NAMALWA (cell line): ENCODE data around the gene FKTN.
A peak's percentile ranks its signal among the peaks of the same experiment; 100 is the strongest.

ENCODE experiments used
- DNase-seq: peaks from one replicate; pipeline ENCODE4 v3.0.0-alpha.2; 2015; ENCODE audit warnings: low spot score

Gene FKTN

DNA sequence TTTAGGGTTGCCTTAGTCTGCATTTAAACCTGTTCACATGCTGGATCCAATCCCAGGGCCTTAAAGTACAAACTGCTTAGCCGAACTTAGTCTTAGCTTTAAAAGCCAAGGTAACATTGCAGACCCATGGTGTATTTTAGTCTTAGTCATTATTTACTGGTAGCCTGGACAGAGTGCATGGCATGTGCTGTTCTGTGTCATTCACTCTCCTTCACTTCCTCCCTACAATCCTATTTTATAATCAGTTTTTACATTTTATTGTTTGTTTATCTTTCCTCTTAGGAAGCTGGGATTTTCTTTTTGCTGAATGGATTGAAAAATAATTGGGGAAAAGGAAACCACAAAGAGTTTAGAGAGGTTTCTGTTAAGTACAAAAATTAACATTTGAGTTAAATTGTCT, 74.9 kb downstream of the FKTN start:
- DNase-seq, result no peak

DNA sequence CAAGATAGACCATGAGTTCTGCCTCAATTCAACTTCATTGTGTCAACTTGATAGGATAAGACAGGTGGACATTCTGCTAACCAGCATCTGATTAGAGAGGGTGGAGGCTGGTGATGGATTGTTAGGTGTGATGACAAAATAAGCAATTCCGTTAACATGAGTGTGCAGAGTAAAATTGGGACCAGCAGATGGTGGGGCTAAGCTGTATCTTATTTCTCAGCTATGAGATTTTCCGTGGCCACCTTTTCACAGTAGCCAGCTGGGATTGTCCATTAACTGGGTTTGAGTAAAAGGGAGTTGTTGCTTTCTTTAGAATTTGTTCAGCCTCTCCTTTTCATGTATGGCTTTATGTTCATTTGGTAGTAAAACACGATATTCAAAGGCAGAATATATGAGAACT, 75.5 kb downstream of the FKTN start:
- no peak for DNase-seq

DNA sequence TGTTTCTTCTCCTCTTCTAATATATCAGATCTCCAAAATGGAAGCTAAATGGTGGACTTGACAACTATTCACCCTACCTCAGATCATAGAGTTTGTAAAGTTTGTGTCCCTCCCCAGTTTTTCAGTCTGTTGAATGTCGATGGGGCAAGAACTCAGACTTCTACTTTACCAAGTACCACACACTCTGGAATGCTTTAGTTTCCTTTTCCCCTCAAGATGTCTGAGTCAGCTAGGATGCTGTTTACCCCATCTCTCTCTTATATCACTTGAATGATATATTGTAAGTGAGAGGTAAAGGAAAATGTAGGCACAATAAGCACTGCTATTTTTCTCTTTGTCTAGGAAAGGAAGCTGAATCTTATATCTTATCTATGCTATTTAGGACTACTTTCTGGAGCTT, 78.4 kb downstream of the FKTN start:
- DNase-seq, result no peak

DNA sequence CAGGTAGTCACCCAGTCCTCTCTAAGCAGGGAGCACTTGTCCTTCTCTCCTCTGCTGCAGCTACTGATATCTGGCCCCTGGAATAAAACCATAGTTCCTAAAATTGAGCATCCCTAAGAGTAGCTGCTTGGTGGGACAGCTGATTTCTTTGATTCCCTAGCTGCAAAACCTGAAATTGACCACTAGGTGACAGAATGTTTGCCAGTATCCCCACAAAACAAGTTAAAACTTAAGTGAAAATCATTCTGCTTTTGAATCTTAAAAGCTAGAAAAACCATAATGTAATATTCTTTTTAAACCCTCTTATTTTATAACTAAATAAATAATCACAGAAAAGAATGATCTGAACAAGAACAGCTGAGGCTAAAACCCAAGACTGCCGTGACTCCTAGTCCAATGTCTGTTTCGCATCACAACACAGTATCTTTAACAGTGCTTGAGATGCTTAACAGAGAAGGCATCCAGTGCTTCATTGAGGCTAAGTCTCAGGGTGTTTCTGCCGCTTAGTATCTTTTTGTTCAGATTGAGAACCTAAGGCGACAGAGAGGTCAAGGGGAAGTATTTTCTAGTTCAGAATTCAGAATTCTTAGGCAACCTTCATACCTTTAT, 80.0 kb downstream of the FKTN start:
- peak; percentile 21 for DNase-seq

DNA sequence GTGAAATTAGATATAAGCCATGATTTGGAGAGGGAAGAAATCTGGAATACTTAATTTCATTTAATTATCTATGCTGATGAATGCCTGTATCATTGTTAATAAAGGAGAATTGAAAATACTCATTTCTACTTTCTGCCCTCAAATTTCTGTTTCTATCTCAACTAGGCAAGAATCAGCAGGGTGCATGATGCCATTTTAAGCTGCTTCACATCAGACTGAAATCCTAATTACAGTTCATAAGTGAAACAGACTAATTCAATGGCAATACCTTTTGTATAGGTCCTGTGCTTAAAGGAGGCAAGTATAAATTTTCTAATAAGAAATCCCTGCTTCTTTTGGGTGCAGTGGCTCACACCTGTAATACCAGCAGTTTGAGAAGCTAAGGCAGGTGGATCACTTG, 82.0 kb downstream of the FKTN start:
- no peak for DNase-seq

DNA sequence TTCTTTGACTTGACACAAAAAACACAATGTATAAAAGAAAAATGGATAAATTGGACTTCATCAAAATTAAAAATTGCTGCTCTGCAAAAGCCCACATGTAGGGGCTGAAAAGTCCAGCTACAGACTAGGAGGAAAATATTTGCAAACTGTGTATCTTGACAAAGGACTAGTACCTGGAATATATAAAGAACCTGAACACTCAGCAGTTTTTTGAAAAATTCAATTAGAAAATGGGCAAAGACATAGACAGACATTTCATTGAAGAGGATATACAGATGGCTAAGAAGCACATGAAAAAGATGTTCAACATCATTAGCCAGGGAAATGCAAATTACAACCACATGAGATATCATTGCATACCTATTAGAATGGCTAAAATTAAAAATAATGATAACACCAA, 85.9 kb downstream of the FKTN start:
- DNase-seq, result no peak

DNA sequence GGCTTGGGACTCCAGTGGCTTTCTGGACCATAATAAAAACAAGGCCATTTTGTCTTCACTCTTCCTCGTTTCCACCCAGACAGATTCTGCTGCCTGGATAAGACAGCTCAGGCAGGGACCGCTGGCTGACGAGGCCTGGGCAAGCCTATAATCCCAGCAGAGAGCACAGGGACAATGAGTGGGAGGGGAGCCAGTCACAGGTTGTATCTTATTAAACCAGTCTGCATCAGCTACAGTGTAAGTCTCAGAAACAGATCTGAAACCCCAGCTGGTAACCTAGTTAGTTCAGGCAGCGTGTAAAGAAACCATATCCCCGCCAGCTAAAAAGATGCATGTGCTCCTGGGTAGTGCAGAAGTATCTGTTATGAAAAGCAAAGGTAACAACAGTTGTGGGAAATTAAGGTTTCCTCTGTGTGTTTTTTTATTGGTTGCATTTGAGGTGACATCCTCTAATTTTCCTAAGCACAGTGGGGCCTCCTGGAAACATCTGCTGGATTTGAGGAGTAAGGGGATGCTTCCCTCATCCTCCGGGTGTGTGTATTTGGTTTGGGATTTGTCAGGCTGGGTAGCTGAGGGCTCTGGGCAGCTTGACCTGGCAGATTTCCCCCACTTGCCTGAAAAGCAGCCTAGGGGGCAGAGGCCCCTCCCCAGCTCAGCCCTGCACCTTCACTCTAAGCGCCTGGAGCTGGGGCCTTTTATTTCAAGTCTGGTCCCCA, 89.1 kb downstream of the FKTN start:
- no peak for DNase-seq

DNA sequence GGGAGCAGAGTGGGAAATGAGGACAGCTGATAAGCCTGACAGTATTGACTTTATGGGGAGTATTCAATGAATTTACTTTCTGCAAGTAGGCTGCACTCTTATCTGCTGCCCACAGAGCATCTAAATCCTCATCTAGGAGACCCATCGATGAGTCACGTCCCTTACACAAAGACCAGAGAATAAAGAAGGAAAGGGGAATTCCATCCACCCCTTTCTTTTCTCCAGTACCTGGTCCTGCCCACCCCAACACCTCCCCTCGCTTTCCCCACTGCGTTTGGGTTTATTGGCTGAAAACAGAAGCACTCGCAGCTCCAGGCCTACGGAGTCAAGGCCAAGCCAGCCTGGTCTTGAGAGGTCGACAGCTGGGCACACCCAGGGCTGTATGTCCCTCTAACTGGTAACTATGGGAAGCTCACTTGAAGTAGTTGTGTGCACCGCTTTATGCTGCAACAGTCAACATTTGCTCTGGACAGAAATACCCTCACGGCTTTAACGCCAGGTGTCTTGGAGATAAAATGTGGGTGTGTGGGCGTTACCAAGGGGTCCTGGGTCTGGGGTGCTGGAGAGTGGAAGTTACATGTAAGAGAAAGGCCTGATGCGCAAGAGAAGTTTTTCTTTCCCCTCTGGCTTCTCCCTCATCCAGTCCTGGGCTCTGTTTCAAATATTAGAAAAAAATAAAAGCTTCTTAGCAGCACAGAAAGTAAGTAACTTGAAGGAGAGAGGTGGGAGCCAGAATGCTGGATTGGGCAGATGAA, 89.8 kb downstream of the FKTN start:
- no peak for DNase-seq

DNA sequence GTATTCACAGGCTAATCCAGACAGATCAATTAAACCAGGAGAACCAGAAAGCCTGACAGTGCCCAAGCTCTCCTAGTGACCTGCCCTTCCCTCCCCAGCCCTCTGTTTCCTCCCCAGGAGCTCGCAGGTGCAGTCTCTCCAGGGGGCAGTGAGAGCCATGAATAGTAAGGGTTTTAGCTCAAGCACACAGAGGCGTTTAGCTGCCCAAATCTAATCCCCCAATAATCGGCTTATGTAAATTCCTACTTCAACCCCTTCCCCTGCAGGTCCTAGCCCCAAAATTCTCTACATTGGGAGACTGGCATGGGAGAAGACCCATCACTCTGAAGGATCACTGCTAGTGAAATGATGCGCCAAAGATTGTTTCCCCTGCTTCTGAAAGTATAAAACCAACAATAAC, 93.9 kb downstream of the FKTN start:
- DNase-seq, result no peak

DNA sequence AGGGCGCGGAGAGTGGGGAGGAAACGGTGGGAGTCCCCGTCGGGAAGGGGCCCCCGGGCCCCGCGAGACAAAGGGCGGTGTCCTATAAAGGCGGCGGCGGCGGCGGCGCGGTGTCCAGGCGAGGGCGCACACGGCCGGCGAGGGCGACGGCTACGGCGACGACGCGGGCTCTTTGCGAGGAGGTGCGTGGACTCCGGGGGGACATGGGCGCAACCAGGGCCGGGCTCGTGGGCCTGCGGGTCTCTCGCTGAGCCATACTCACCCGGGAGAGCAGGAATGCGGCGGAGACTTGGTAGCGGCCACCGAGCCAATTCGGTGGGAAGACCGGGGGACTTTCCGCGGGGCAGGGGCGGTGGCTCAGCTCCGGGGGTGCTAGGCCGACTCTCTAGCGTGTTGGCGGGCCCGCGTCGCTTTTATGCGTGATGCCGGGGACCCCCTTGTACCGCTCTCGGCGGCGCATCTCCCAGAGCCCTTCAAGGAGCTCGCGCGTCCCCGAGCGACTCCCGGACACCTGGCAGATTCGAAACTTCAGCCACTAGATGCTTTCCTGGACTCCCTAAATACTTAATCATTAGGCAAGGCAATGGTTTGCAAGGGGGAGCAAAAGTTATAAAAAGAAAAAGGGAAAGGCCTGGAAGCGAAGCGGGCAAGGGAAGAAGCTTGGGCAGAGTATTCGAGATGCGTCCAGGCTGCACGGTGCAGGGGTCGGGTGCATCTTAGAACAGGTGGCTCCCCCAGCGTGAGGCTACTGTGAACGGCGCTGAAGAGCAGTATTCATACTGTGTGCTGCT, 98.4 kb downstream of the FKTN start:
- DNase-seq, result no peak

DNA sequence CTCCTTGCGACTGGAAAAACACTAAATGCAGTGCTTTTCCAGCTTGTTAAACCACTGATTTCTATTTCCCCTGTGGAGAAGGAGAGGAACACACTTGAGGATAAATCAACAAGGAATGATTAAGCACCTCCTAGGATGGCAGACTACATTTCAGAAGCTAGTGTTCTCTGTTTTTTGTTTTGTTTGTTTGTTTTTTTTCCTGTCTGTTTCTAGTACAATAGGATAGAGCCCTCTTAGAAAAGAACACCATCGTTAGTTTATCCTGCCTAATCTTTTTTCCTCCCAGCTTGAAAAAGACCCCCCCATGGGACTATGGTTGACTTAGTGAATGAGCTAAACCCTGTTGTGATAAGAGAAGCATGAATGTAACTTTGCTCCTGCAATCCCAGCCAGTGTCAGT, 100.4 kb downstream of the FKTN start:
- no peak for DNase-seq

DNA sequence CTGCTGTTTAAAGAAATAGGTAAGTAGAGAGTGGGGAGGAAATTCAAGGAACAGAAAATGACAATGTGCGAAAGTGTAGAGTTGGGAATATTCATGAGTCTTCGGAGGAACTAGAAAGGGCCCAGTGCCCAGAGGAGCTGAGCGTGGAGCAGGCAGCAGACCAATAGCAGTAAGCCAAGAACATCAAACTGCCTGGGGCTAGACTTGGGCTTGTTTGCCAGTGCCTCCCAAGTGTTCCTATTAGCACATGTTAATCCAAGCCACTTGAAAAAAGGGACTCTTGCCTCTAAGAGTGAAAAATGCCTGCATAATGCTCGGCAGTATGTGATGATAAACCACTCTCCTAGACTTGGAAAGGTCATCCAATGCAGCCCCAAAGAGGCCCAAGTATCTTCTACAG, 103.1 kb downstream of the FKTN start:
- DNase-seq, result no peak

DNA sequence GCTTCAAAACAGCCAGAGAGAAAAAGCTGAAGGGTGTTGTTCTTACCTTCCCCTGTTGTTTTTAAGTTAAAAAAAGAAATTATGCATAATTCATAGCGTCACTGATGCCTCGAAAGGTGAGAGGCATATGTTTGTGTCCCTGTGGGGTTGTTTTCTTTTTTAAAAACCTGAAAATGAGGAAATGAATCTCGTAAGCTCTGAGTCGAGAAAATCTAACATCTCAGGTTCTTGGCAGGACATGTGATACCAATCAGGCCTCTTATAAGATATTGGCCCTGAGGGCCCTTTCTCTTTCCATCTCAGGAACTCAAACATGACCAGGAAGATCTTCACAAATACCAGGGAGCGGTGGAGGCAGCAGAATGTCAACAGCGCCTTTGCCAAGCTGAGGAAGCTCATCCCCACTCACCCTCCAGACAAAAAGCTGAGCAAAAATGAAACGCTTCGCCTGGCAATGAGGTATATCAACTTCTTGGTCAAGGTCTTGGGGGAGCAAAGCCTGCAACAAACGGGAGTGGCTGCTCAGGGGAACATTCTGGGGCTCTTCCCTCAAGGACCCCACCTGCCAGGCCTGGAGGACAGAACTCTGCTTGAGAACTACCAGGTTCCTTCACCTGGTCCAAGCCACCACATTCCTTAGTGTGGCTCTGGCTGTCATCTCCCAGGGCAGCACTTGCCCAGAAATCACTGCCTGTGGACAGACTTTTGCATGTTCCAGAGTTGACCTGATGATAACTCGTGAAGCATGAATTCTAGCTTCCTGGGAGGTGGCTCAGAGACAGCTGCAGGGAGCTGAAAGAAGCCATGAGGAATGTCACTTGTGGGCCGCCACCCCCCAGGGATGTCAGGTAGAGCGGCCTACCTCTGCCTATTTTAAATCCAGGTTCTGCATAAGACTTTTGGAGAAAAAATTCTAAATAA, 104.5 kb downstream of the FKTN start, which contains the start of gene TAL2:
Gene TAL2, plus strand, starts transcription at position 274 of the 921 bp plus-strand sequence. Its CDS starts 40 bp downstream, at position 314.
- DNase-seq, result peak; percentile 50

DNA sequence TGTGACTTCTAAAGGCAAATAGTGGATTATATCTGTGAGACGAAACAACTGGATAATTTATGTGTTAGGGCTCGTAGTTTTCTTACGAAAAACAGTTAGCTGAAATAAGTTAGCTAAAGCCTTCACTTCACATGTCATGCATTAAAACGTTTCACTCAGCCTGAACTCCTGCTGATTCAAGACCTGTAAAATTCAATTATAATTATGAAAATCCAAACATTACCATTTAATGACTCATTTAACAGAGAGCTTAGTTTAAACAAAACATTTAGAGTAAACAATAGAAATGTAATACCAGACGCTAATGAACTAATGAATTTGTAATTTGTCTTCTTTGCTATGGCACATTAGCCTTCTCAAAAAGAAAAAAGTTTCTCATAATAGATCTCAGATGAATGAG, 106.0 kb downstream of the FKTN start:
- no peak for DNase-seq

DNA sequence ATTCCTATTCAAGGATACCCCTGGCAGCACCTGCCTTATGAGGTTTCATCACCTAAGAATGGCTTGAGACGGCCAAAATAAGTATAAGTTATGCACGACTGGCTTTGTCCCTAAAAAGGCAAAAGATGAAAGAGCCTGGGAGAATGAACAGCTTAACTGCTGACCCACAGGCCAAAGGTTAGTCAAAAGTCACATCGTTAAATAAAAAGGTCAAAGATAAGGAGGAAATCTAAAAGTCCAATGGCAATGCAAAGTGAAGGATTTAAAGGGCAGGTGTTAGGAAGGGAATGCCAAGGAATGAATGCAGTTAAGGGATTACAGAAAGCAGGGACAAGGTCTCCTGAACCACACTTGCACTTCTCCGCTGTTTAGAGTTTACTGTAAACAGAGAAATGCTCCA, 109.9 kb downstream of the FKTN start:
- DNase-seq, result no peak

DNA sequence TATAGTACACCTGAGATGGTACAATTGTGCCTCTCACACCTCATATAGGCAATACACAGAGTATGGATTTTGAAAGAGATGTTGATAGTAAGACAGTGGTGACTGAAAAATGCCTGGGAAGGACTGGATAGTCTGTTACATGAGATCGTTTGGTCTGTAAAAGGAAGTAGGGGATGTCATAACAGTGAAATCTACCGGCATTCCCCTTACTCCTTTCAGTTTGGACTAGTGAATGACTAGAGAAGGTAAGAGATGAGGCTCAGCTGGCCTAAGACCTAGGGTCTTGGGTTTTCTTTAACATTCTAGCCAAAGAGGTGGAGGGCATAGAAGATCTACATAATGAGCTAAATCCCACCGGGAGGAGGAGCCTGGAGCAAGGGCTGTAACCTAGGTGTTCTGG, 112.4 kb downstream of the FKTN start:
- no peak for DNase-seq

DNA sequence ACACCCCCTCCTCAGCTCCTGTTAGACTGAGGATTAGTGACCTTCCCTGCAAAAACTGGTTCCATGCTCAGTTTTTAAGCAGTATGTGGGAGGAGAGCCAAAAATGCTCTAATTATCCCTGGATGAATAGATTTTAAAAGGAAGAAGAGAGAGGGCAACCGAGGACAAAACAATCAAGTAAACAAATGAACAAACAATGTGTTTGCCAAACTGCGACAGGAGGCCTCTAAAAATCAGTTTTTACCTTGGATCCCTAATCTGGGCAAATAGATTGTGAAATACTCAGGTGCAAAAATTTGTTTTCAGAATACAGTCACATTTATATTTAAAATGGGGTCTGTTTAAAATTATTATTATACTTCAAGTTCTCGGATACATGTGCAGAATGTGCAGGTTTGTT, 112.8 kb downstream of the FKTN start:
- DNase-seq, result no peak

DNA sequence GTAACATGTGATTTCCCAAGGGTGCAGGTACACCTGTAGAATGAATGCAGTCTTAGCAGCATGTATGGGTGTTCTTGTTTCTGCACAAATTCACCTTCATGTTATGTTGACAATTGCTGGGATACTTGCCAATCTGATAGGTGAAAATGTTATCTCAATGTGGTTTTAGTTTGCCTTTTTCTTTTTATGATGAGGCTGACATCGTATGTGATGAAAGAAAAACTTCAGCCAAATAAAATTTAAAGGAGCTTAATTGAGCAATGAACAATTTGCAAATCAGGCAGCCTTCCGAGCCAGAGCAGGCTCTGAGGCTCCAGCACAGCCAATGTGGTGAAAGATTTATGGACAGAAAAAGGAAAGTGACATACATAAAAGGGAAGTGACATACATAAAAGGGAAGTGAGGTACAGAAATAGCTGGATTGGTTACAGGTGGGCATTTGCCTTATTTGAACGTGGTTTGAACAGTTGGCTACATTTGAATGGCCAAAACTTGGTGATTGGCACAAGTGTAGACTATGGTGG, 114.8 kb downstream of the FKTN start:
- DNase-seq, result peak; percentile 70

DNA sequence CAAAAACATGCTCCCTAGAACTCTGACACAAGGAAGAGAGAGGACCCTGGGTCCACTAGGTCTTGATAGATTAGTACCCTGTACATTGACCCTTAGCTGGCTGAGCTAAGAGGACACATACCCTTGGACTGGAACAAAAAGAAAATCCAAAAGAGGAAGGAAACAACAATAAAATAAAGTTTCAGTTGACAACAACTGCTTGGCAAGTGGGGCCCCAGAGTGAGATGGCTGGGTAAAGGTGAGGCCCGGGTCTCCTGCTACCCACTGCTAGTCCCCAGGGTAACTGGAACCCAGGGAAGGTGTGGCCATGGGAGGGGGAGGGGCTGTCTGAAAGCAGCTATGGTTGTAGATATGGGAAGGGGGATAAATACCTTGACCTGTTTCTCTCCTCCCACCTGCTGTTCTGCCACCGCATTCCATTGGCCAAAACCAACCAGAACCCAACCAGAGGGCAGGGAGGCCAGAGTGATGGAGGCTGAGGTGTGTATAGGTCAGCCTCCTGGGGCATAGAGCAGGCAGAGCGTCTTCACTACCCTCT, 116.0 kb downstream of the FKTN start:
- no peak for DNase-seq

DNA sequence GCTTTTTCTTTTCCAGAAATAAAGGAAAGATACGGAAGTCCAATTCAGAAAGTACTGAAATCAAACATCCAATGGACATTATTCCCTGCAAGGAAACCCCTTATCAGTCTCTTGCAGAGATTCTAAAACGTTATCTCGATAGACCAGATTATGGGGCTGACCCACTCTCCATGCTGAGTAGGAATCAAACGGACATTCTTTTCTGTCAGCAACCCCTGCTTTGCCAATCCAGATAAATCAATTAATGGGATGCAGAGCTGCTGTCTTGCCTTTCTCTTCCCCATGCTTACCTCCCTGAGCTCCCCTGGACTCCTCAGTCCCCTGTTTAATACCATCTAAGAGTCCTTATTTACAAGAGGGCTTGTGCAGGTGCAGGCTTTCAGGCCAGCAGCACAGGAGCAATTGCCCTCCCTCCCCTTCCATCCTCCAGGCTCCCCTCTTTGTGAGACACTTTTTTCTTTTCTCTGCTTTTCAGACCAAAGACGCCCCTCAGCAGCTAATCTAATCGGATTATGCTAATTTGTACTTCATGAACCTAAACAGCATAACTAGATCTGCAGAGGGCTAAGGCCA, 118.5 kb downstream of the FKTN start:
- no peak for DNase-seq

DNA sequence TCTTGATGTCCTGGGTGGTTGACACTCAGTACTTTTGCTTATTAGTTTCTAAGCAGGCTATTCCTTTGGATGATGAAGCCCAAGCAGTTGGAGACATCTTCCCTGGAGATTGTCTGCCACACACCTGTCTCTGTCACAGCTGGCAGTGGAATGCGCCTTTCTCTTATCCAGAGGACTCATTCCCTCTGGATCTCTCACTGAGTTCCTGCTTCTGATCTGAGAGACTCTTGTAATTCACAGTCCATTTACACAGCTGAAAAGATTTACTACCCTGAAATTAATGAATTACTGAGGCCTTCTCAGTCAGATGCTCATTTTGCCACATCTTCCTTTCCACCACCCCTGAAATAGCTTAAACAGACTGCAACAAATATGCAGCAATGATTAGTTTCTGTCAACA, 120.2 kb downstream of the FKTN start:
- no peak for DNase-seq
